Measurements from ENCODE around the gene C13orf46.

The C13orf46 gene

GRCh38 chr13:113938716-113939115, 35.2 kb downstream of the C13orf46 start:
- no peak for DNase-seq (ENCODE audit: low read depth)

GRCh38 chr13:113938246-113938645, 35.6 kb downstream of the C13orf46 start:
- no peak for DNase-seq (ENCODE audit: low read depth)

- no peak for DNase-seq (ENCODE audit: low read depth)
Observed at GRCh38 chr13:113937527-113938180, 36.2 kb downstream of the C13orf46 start.

GRCh38 chr13:113937073-113937472, 36.8 kb downstream of the C13orf46 start:
- no peak for DNase-seq (ENCODE audit: low read depth)

- DNase-seq (ENCODE audit: low read depth) = no peak
Observed at GRCh38 chr13:113936166-113936965, 37.5 kb downstream of the C13orf46 start.

GRCh38 chr13:113935001-113935844, 38.7 kb downstream of the C13orf46 start:
- DNase-seq (ENCODE audit: low read depth) = no peak

GRCh38 chr13:113934576-113934975, 39.3 kb downstream of the C13orf46 start:
- DNase-seq (ENCODE audit: low read depth) = no peak

GRCh38 chr13:113933901-113934300, 40.0 kb downstream of the C13orf46 start:
- DNase-seq (ENCODE audit: low read depth) = no peak

GRCh38 chr13:113931841-113932459, 41.9 kb downstream of the C13orf46 start:
- no peak for DNase-seq (ENCODE audit: low read depth)

- DNase-seq (ENCODE audit: low read depth) = no peak
Observed at GRCh38 chr13:113930671-113931637, 42.9 kb downstream of the C13orf46 start.

- no peak for DNase-seq (ENCODE audit: low read depth)
Observed at GRCh38 chr13:113929628-113930615, 44.0 kb downstream of the C13orf46 start.

- DNase-seq (ENCODE audit: low read depth) = no peak
Observed at GRCh38 chr13:113928685-113929627, 44.9 kb downstream of the C13orf46 start.

GRCh38 chr13:113927661-113928581, 46.0 kb downstream of the C13orf46 start:
- DNase-seq (ENCODE audit: low read depth) = no peak

- no peak for DNase-seq (ENCODE audit: low read depth)
Observed at GRCh38 chr13:113926951-113927660, 46.8 kb downstream of the C13orf46 start.

GRCh38 chr13:113926301-113926761, 47.5 kb downstream of the C13orf46 start:
- DNase-seq (ENCODE audit: low read depth) = no peak

GRCh38 chr13:113924184-113924901, 49.5 kb downstream of the C13orf46 start:
- DNase-seq (ENCODE audit: low read depth) = no peak
